ENCODE measurements around the gene PKP3.

GRCh38 chr11:359181-359714 is 34.8 kb upstream of the PKP3 start:
- TF ChIP-seq CTCF (IDR thresholded peaks at IDR 0.05) (no peak), POLR2A (IDR thresholded peaks at IDR 0.05) (no peak), EP300 (IDR thresholded peaks at IDR 0.05) (no peak)
